Sigmoid colon (tissue), 7 donors: ENCODE measurements around the gene JKAMP. TPM values are rescaled to one million over a fixed set of nuclear protein-coding genes. Genes with fewer than 3 reads are reported as not detected.

ENCODE experiments used
- DNase-seq: peaks from one replicate; pipeline ENCODE4 v3.0.0-alpha.2; 2019
- H3K27ac ChIP-seq, 4 donors: fragments of 200-600 bp; sonication (generic); one replicate each; pipeline ENCODE4 v1.5.1; 2016 to 2019; ENCODE audit warnings: mild to moderate bottlenecking in 1 of 4
- H3K27me3 ChIP-seq, 3 donors: fragments of 200-600 bp; sonication (generic); one replicate each; pipeline ENCODE4 v1.5.1; 2019; ENCODE audit warnings: mild to moderate bottlenecking in 1 of 3
- H3K36me3 ChIP-seq, 4 donors: fragments of 200-600 bp; sonication (generic); one replicate each; pipeline ENCODE4 v1.5.1; 2016 to 2019
- H3K4me1 ChIP-seq, 4 donors: fragments of 200-600 bp; sonication (generic); one replicate each; pipeline ENCODE4 v1.5.1; 2017 to 2019
- H3K4me3 ChIP-seq, 4 donors: fragments of 200-600 bp; sonication (generic); one replicate each; pipeline ENCODE4 v1.5.1; 2017 to 2019; ENCODE audit warnings: mild to moderate bottlenecking in 2 of 4, moderate library complexity in 1 of 4
- H3K9me3 ChIP-seq, 4 donors: fragments of 200-600 bp in 3 of 4; sonication (generic) in 3 of 4; one replicate each; pipeline versions ENCODE4 v1.5.1 to v1.6.1; 2013 to 2019
- CTCF ChIP-seq, 4 experiments: fragments of 450-650 bp in 3 of 4; fragments of 200-600 bp in 1 of 4; IDR thresholded peaks; one replicate each; pipeline ENCODE4 v1.5.1; 2016 to 2019; ENCODE audit warnings: antibody characterized with exemption in 4 of 4, mild to moderate bottlenecking in 3 of 4, moderate library complexity in 2 of 4
- EP300 ChIP-seq, 4 donors: sonication (generic); formaldehyde crosslinking; IDR thresholded peaks; one replicate each; pipeline ENCODE4 v1.6.1; 2017; ENCODE audit warnings: antibody characterized with exemption in 4 of 4
- POLR2A ChIP-seq, 2 donors: fragments of 450-650 bp; IDR thresholded peaks; one replicate each; pipeline ENCODE4 v1.6.1; 2016; ENCODE audit warnings: antibody characterized with exemption in 2 of 2, mild to moderate bottlenecking in 2 of 2, moderate library complexity in 2 of 2
- POLR2AphosphoS5 ChIP-seq, 4 donors: sonication (generic); formaldehyde crosslinking; IDR thresholded peaks; one replicate each; pipeline ENCODE4 v1.6.1; 2017; ENCODE audit warnings: antibody characterized with exemption in 4 of 4
- WGBS, 2 donors: extraction: QIAGEN DNeasy Blood & Tissue Kit; methylation state at CpG; one replicate each; pipeline ENCODE4 v1.1.7; 2013; 5-methylcytosine and 5-hydroxymethylcytosine counted together
- intact Hi-C: fragments of 100-400 bp; cut with DNase I; formaldehyde crosslinking; loops from one replicate; pipeline ENCODE4 v1.15.1; 2023
- polyA plus RNA-seq, 3 donors: library from polyadenylated mRNA; stranded (reverse); fragments of 200-250 nt; gene quantifications; one replicate each; pipeline ENCODE4 v1.2.3, GENCODE V29; 2013
- total RNA-seq, 4 donors: library from RNA; depleted of rRNA; stranded (reverse); fragments of >200 nt; gene quantifications; one replicate each; pipeline ENCODE4 v1.1.0, GENCODE V29; 2016
- donor health status: healthy with polysubstance abuse.
- donor health status: Bipolar disorder and iron deficiency.
- donor health status: healthy.

JKAMP gene
- total RNA-seq (10 to 100 TPM; 26.6 to 49.0 (median 37.5) TPM), polyA plus RNA-seq (10 to 100 TPM in 1 of 3 donors, 1 to 10 TPM in 2; 9.0 to 27.3 (median 9.0) TPM)

- peak in 1 of 4 donors; percentile 37 for TF ChIP-seq EP300 (IDR thresholded peaks at IDR 0.05)
- peak; percentile 71 to 74 for TF ChIP-seq POLR2A (IDR thresholded peaks at IDR 0.05)
- TF ChIP-seq POLR2AphosphoS5 (IDR thresholded peaks at IDR 0.05): peak; percentile 77 to 95 (median 93)
- peak; percentile 38 to 68 (median 52) for TF ChIP-seq CTCF (IDR thresholded peaks at IDR 0.05)
- Histone ChIP-seq H3K9me3 (no peaks in the 10 kb centered on the region), H3K4me1 (peaks cover 0 to 70% (median 52%) of the 10 kb centered on the region in 4 donors), H3K27me3 (no peaks in the 10 kb centered on the region), H3K4me3 (peak within 1 kb of the TSS; percentile 71 to 94 (median 79)), H3K36me3 (peaks cover 0 to 15% (median 6%) of the 10 kb centered on the region in 4 donors), H3K27ac (peak within 1 kb of the TSS; percentile 90 to 95 (median 94))
- intact Hi-C loops: loop anchor here (2.0 to 10.0 kb wide), 5 partner anchors 19 to 1059 kb away; partner anchors contain the start of genes DAAM1, DACT1, GPR135 and KIAA0586
- 0 to 1% methylated on average over 92 of the region's 92 CpGs for WGBS, 2 donors
- peak; percentile 98 for DNase-seq
Measured at GRCh38 chr14:59483819-59484638, at the start of gene JKAMP, which contains the start of gene L3HYPDH. TSS of gene JKAMP (plus strand) at chr14:59484517. CDS start at chr14:59484590, 73 bp downstream. TSS of gene L3HYPDH (minus strand) at chr14:59484408. CDS start at chr14:59484316, 92 bp downstream.

GRCh38 chr14:59435101-59435500, 49.2 kb upstream of the JKAMP start:
- WGBS, 2 donors: 91 to 94% methylated on average over 3 of the region's 3 CpGs
- no peak overlapping the region for H3K27ac ChIP-seq
- peaks cover 0 to 4% (median 0%) of the 10 kb centered on the region in 4 donors for H3K4me1 ChIP-seq
- no peak overlapping the region for H3K4me3 ChIP-seq
- TF ChIP-seq EP300 (IDR thresholded peaks at IDR 0.05) (no peak), POLR2A (IDR thresholded peaks at IDR 0.05) (no peak), CTCF (IDR thresholded peaks at IDR 0.05) (no peak), POLR2AphosphoS5 (IDR thresholded peaks at IDR 0.05) (no peak)
- H3K9me3 ChIP-seq: no peaks in the 10 kb centered on the region
- DNase-seq: no peak
- intact Hi-C loops: no loop called here
- no peaks in the 10 kb centered on the region for H3K36me3 ChIP-seq
- H3K27me3 ChIP-seq: no peaks in the 10 kb centered on the region

GRCh38 chr14:59435987-59436386, 48.3 kb upstream of the JKAMP start:
- WGBS, 2 donors: 84 to 96% methylated on average over 1 of the region's 1 CpG
- H3K27ac ChIP-seq: no peak overlapping the region
- TF ChIP-seq POLR2A (IDR thresholded peaks at IDR 0.05): no peak
- no peak for TF ChIP-seq CTCF (IDR thresholded peaks at IDR 0.05)
- no peaks in the 10 kb centered on the region for H3K9me3 ChIP-seq
- DNase-seq: no peak
- H3K27me3 ChIP-seq: no peaks in the 10 kb centered on the region
- intact Hi-C loops: no loop called here
- peaks cover 0 to 4% (median 0%) of the 10 kb centered on the region in 4 donors for H3K4me1 ChIP-seq
- no peak overlapping the region for H3K4me3 ChIP-seq
- H3K36me3 ChIP-seq: no peaks in the 10 kb centered on the region

GRCh38 chr14:59438195-59438647, 46.1 kb upstream of the JKAMP start:
- no peaks in the 10 kb centered on the region for H3K27me3 ChIP-seq
- no peak for DNase-seq
- WGBS, 2 donors: 83 to 91% methylated on average over 1 of the region's 1 CpG

More at GRCh38 chr14:59438195-59438647, 46.1 kb upstream of the JKAMP start:
- no peak for TF ChIP-seq POLR2A (IDR thresholded peaks at IDR 0.05)
- no peak for TF ChIP-seq EP300 (IDR thresholded peaks at IDR 0.05)
- no peak for TF ChIP-seq CTCF (IDR thresholded peaks at IDR 0.05)
- TF ChIP-seq POLR2AphosphoS5 (IDR thresholded peaks at IDR 0.05): no peak
- no peak overlapping the region for H3K4me3 ChIP-seq
- H3K9me3 ChIP-seq: no peaks in the 10 kb centered on the region
- peak overlapping the region in 1 of 4 donors; percentile 54 for H3K27ac ChIP-seq
- peaks cover 0 to 4% (median 0%) of the 10 kb centered on the region in 4 donors for H3K4me1 ChIP-seq
- no peaks in the 10 kb centered on the region for H3K36me3 ChIP-seq
- intact Hi-C loops: no loop called here
